Gastrocnemius medialis (tissue), 4 donors: ENCODE measurements around the gene ANKRD33B.

ENCODE experiments used
- POLR2A ChIP-seq, 2 donors: fragments of 450-650 bp; IDR thresholded peaks; one replicate each; pipeline ENCODE4 v1.6.1; 2017; ENCODE audit warnings: antibody characterized with exemption in 2 of 2, mild to moderate bottlenecking in 2 of 2, moderate library complexity in 2 of 2
- TF ChIP-seq, protein P1 (sequence below), 5 experiments: fragments of 450-650 bp in 3 of 5; fragments of 200-600 bp in 2 of 5; sonication (generic) in 2 of 5; IDR thresholded peaks in 4 of 5; conservative IDR thresholded peaks in 1 of 5; 1 replicate in 4 of 5; 2 replicates in 1 of 5; pipeline ENCODE4 v1.5.1; 2016 to 2019; ENCODE audit warnings: antibody characterized with exemption in 5 of 5, mild to moderate bottlenecking in 3 of 5, moderate library complexity in 3 of 5

- TF ChIP-seq, protein P1, sequence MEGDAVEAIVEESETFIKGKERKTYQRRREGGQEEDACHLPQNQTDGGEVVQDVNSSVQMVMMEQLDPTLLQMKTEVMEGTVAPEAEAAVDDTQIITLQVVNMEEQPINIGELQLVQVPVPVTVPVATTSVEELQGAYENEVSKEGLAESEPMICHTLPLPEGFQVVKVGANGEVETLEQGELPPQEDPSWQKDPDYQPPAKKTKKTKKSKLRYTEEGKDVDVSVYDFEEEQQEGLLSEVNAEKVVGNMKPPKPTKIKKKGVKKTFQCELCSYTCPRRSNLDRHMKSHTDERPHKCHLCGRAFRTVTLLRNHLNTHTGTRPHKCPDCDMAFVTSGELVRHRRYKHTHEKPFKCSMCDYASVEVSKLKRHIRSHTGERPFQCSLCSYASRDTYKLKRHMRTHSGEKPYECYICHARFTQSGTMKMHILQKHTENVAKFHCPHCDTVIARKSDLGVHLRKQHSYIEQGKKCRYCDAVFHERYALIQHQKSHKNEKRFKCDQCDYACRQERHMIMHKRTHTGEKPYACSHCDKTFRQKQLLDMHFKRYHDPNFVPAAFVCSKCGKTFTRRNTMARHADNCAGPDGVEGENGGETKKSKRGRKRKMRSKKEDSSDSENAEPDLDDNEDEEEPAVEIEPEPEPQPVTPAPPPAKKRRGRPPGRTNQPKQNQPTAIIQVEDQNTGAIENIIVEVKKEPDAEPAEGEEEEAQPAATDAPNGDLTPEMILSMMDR (IDR thresholded peaks at IDR 0.05 in 4 of 5, conservative IDR thresholded peaks at IDR 0.05 in 1 of 5) = no peak
- no peak for TF ChIP-seq POLR2A (IDR thresholded peaks at IDR 0.05)
Measured at GRCh38 chr5:10695759-10696543, 132.1 kb downstream of the ANKRD33B start.
